HepG2 (cell line): Measurements from ENCODE around the gene CTSZ. TPM values are rescaled to one million over a fixed set of nuclear protein-coding genes. Genes with fewer than 3 reads are reported as not detected.

Source experiments
- ARNT ChIP-seq: fragments of 450-650 bp; IDR thresholded peaks from 2 replicates; pipeline ENCODE4 v1.6.1; 2017
- CBX1 ChIP-seq: IDR thresholded peaks from one replicate; pipeline ENCODE4 v1.6.1; 2016; ENCODE audit warnings: antibody characterized with exemption, low read depth
- CCAR2 ChIP-seq: fragments of 200-400 bp; formaldehyde crosslinking; optimal IDR thresholded peaks from 2 replicates; pipeline ENCODE3; 2018; ENCODE audit warnings: low read depth, mild to moderate bottlenecking, low read length, moderate library complexity
- CHCHD3 ChIP-seq: sonication (generic); formaldehyde crosslinking; IDR thresholded peaks from 2 replicates; pipeline ENCODE4 v1.8.0; 2022; ENCODE audit warnings: mild to moderate bottlenecking, missing genetic modification reagents, moderate library complexity
- GATAD2A ChIP-seq: IDR thresholded peaks from 2 replicates; pipeline ENCODE4 v1.6.1; 2016
- JUN ChIP-seq: sonication (generic); formaldehyde crosslinking; IDR thresholded peaks from 2 replicates; pipeline ENCODE4 v1.4.0; 2020; ENCODE audit warnings: mild to moderate bottlenecking, missing genetic modification reagents
- MXD4 ChIP-seq: IDR thresholded peaks from 2 replicates; pipeline ENCODE4 v1.6.1; 2016; ENCODE audit warnings: mild to moderate bottlenecking, missing biosample characterization, missing genetic modification reagents
- MYC ChIP-seq: sonication (generic); formaldehyde crosslinking; IDR thresholded peaks from 2 replicates; pipeline ENCODE4 v1.9.0; 2021; ENCODE audit warnings: missing genetic modification reagents, borderline replicate concordance
- NPAS2 ChIP-seq: sonication (generic); formaldehyde crosslinking; IDR thresholded peaks from 2 replicates; pipeline ENCODE4 v1.8.0; 2022; ENCODE audit warnings: mild to moderate bottlenecking, missing genetic modification reagents, borderline replicate concordance
- SMAD1 ChIP-seq: sonication (generic); formaldehyde crosslinking; IDR thresholded peaks from 2 replicates; pipeline ENCODE4 v1.4.0; 2020; ENCODE audit warnings: missing genetic modification reagents, low read depth, mild to moderate bottlenecking, borderline replicate concordance
- SNRNP70 ChIP-seq: fragments of 200-400 bp; formaldehyde crosslinking; IDR thresholded peaks from 2 replicates; pipeline ENCODE4 v1.6.1; 2017; ENCODE audit warnings: mild to moderate bottlenecking, low read depth, low read length, moderate library complexity
- TEAD2 ChIP-seq: sonication (generic); formaldehyde crosslinking; IDR thresholded peaks from 2 replicates; pipeline ENCODE4 v1.9.0; 2021; ENCODE audit warnings: missing genetic modification reagents
- ZNF207 ChIP-seq: fragments of 450-650 bp; IDR thresholded peaks from 2 replicates; pipeline ENCODE4 v1.6.1; 2016; ENCODE audit warnings: antibody characterized with exemption, borderline replicate concordance
- ZNF354B ChIP-seq: sonication (generic); formaldehyde crosslinking; IDR thresholded peaks from 2 replicates; pipeline ENCODE4 v1.8.0; 2022; ENCODE audit warnings: mild to moderate bottlenecking, missing genetic modification reagents
- ZNF563 ChIP-seq: sonication (generic); formaldehyde crosslinking; IDR thresholded peaks from 2 replicates; pipeline ENCODE4 v1.8.0; 2022; ENCODE audit warnings: mild to moderate bottlenecking, moderate library complexity, missing genetic modification reagents
- ZNF598 ChIP-seq: sonication (generic); formaldehyde crosslinking; IDR thresholded peaks from 2 replicates; pipeline ENCODE4 v1.5.1; 2020; ENCODE audit warnings: mild to moderate bottlenecking, missing genetic modification reagents, borderline replicate concordance
- polyA plus RNA-seq, 8 experiments: library from polyadenylated mRNA; depleted of rRNA in 3 of 8; stranded (reverse) in 7 of 8; unstranded in 1 of 8; fragments of >200 nt; fragmentation: Illumina TruSeq in 4 of 8; extraction: Trizol in 4 of 8; gene quantifications; 2 replicates each; pipeline versions ENCODE4 v1.2.1 to v1.2.3, GENCODE V29; 2011 to 2016; ENCODE audit warnings: low read depth in 4 of 8, missing spikeins in 1 of 8, mixed read lengths in 1 of 8; ENCODE audit not compliant: insufficient read depth in 1 of 8
- total RNA-seq, 5 experiments: library from RNA; depleted of rRNA; stranded (reverse); fragments of >200 nt; fragmentation: Illumina TruSeq; extraction: Trizol; gene quantifications; 2 replicates each; pipeline ENCODE4 v1.2.3, GENCODE V29; 2016; ENCODE audit warnings: low read depth in 1 of 5
- TF ChIP-seq, protein P1 (sequence below): sonication (generic); formaldehyde crosslinking; IDR thresholded peaks from 2 replicates; pipeline ENCODE4 v1.4.0; 2020; ENCODE audit warnings: missing genetic modification reagents
- TF ChIP-seq, protein P2 (sequence below): sonication (generic); formaldehyde crosslinking; IDR thresholded peaks from 2 replicates; pipeline ENCODE4 v1.4.0; 2020; ENCODE audit warnings: missing genetic modification reagents
- TF ChIP-seq, protein P3 (sequence below): sonication (generic); formaldehyde crosslinking; IDR thresholded peaks from 2 replicates; pipeline ENCODE4 v1.8.1; 2023; ENCODE audit warnings: missing genetic modification reagents, inconsistent platforms, borderline replicate concordance
- TF ChIP-seq, protein P4 (sequence below): sonication (generic); formaldehyde crosslinking; IDR thresholded peaks from 2 replicates; pipeline ENCODE4 v1.8.0; 2023; ENCODE audit warnings: mild to moderate bottlenecking, missing genetic modification reagents

Gene CTSZ
- total and polyA plus RNA-seq, 2 of the 13 experiments (the other 11 are each of a cell fraction or from before 2014, with no cell fraction given) = 0.33 TPM; not detected in 1

DNA sequence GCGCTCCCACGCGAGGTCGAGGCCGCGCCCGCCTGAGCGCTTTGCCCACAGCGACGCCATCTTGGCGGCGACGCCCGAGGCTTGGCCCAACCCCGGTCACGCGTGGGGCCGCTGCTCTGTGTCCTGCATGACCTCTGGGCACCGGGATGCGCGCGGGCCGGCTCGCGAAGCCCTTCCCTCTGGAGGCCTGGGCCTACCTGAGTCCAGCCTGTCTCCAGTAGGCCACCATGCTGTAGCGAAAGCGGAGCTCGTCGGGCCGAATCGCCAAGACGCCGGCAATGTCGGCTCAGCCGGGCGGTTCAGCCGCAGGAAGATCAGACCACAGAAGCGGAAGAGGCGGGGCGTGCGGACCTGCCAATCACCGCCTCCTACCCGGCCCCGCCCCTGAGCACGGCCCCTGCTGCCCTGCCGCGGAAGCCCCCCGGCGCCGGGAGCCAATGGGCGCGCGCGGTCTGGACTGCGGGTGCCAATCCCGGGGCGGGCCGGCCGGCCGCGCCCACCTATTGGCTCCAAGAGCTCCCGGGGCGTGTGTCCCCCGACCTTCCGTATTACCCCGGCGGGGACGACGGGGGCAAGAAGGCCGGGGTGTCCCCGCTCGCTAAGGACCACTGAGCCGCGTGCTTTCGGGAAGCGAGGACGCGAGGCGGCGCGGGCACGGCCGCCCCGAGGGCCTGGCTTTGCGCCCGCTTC is 25.1 kb upstream of the CTSZ start, which contains the start of gene ATP5F1E (continued):
- TF ChIP-seq, protein P1, sequence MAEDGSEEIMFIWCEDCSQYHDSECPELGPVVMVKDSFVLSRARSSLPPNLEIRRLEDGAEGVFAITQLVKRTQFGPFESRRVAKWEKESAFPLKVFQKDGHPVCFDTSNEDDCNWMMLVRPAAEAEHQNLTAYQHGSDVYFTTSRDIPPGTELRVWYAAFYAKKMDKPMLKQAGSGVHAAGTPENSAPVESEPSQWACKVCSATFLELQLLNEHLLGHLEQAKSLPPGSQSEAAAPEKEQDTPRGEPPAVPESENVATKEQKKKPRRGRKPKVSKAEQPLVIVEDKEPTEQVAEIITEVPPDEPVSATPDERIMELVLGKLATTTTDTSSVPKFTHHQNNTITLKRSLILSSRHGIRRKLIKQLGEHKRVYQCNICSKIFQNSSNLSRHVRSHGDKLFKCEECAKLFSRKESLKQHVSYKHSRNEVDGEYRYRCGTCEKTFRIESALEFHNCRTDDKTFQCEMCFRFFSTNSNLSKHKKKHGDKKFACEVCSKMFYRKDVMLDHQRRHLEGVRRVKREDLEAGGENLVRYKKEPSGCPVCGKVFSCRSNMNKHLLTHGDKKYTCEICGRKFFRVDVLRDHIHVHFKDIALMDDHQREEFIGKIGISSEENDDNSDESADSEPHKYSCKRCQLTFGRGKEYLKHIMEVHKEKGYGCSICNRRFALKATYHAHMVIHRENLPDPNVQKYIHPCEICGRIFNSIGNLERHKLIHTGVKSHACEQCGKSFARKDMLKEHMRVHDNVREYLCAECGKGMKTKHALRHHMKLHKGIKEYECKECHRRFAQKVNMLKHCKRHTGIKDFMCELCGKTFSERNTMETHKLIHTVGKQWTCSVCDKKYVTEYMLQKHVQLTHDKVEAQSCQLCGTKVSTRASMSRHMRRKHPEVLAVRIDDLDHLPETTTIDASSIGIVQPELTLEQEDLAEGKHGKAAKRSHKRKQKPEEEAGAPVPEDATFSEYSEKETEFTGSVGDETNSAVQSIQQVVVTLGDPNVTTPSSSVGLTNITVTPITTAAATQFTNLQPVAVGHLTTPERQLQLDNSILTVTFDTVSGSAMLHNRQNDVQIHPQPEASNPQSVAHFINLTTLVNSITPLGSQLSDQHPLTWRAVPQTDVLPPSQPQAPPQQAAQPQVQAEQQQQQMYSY = peak; percentile 15; the same call in 1 of the 2 replicates
- TF ChIP-seq TEAD2 (CRISPR knock-in tag) (peak; percentile 84), CHCHD3 (CRISPR knock-in tag) (peak; percentile 94; the same call in 1 of the 2 replicates), NPAS2 (CRISPR knock-in tag) (no peak; the same call in 1 of the 2 replicates), ARNT (no peak), ZNF598 (peak; percentile 93; the same call in 1 of the 2 replicates), ZNF354B (no peak; the same call in 1 of the 2 replicates), SMAD1 (CRISPR knock-in tag) (peak; percentile 95; the same call in 1 of the 2 replicates), CBX1 (peak; percentile 94), CCAR2 (no peak), ZNF563 (peak; percentile 93; the same call in 1 of the 2 replicates), MYC (CRISPR knock-in tag) (peak; percentile 95), GATAD2A (peak; percentile 67; the same call in 1 of the 2 replicates), SNRNP70 (no peak), MXD4 (CRISPR knock-in tag) (peak; percentile 91), JUN (CRISPR knock-in tag) (no peak; the same call in 1 of the 2 replicates), ZNF207 (no peak)
- TF ChIP-seq, protein P2, sequence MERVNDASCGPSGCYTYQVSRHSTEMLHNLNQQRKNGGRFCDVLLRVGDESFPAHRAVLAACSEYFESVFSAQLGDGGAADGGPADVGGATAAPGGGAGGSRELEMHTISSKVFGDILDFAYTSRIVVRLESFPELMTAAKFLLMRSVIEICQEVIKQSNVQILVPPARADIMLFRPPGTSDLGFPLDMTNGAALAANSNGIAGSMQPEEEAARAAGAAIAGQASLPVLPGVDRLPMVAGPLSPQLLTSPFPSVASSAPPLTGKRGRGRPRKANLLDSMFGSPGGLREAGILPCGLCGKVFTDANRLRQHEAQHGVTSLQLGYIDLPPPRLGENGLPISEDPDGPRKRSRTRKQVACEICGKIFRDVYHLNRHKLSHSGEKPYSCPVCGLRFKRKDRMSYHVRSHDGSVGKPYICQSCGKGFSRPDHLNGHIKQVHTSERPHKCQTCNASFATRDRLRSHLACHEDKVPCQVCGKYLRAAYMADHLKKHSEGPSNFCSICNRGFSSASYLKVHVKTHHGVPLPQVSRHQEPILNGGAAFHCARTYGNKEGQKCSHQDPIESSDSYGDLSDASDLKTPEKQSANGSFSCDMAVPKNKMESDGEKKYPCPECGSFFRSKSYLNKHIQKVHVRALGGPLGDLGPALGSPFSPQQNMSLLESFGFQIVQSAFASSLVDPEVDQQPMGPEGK = peak; percentile 89
- TF ChIP-seq, protein P3, sequence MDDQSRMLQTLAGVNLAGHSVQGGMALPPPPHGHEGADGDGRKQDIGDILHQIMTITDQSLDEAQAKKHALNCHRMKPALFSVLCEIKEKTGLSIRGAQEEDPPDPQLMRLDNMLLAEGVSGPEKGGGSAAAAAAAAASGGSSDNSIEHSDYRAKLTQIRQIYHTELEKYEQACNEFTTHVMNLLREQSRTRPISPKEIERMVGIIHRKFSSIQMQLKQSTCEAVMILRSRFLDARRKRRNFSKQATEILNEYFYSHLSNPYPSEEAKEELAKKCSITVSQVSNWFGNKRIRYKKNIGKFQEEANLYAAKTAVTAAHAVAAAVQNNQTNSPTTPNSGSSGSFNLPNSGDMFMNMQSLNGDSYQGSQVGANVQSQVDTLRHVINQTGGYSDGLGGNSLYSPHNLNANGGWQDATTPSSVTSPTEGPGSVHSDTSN (CRISPR knock-in tag) = peak; percentile 89
- TF ChIP-seq, protein P4, sequence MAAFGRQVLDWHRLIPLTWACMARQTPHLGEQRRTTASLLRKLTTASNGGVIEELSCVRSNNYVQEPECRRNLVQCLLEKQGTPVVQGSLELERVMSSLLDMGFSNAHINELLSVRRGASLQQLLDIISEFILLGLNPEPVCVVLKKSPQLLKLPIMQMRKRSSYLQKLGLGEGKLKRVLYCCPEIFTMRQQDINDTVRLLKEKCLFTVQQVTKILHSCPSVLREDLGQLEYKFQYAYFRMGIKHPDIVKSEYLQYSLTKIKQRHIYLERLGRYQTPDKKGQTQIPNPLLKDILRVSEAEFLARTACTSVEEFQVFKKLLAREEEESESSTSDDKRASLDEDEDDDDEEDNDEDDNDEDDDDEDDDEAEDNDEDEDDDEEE = no peak
